Endothelial cell of umbilical vein (primary cell): Measurements from ENCODE around the gene SLC25A40. TPM values are rescaled to one million over a fixed set of nuclear protein-coding genes. Genes with fewer than 3 reads are reported as not detected.
"Not testable (repeated sequence)": the region's sequence is repeated elsewhere in the genome, so short reads cannot be mapped to it uniquely, and the experiment has no call there.

Source experiments
- Bru-seq: library from RNA; stranded (reverse); fragments of 400-500 nt; gene quantifications from one replicate; lab custom pipeline; 2021; lab: Mats Ljungman, UMichigan
- BruChase-seq, 2 experiments: library from RNA; stranded (reverse); fragments of 400-500 nt; gene quantifications; one replicate each; lab custom pipeline; 2021; lab: Mats Ljungman, UMichigan
- BruUV-seq: library from RNA; stranded (reverse); fragments of 400-500 nt; replicated peaks from 2 replicates; lab custom pipeline; 2021; lab: Mats Ljungman, UMichigan
- CTCF ChIA-PET: fragments of 300-600, 350-600 bp; sonication (Branson Sonifier 250); formaldehyde crosslinking; loops from one replicate; lab custom pipeline; 2021; ENCODE audit warnings: antibody characterized with exemption, inconsistent platforms; lab: Charles Lee
- POLR2A ChIA-PET: fragments of 300-600, 350-600 bp; sonication (Branson Sonifier 250); formaldehyde crosslinking; loops from one replicate; lab custom pipeline; 2021; ENCODE audit warnings: antibody characterized with exemption, inconsistent platforms; lab: Charles Lee
- DNase-seq: peaks from one replicate; pipeline ENCODE4 v3.0.0-alpha.2; 2011; ENCODE audit warnings: low read depth, low spot score
- FAIRE-seq: peaks from 2 replicates; lab custom pipeline; 2011; peaks lifted over from hg19 to GRCh38; lab: Jason Lieb, UNC
- H2AFZ ChIP-seq: 2 replicates; pipeline ENCODE4 v1.6.0; 2012; ENCODE audit warnings: low read depth, low read length, control low read depth, inconsistent platforms
- H3K27ac ChIP-seq: 2 replicates; pipeline ENCODE4 v1.5.1; 2011; ENCODE audit warnings: low read depth, mild to moderate bottlenecking, control low read depth, low read length, moderate library complexity; ENCODE audit not compliant: insufficient read depth
- H3K27me3 ChIP-seq, 2 experiments: 2 replicates each; pipeline versions ENCODE4 v1.6.0 to v1.6.1; 2011; ENCODE audit warnings: low read length in 2 of 2, mixed read lengths in 1 of 2; ENCODE audit not compliant: control insufficient read depth in 2 of 2, insufficient read depth in 2 of 2
- H3K36me3 ChIP-seq, 2 experiments: 2 replicates in 1 of 2; 3 replicates in 1 of 2; pipeline ENCODE4 v1.5.1; 2011; ENCODE audit warnings: low read length in 2 of 2, mild to moderate bottlenecking in 1 of 2, moderate library complexity in 1 of 2; ENCODE audit not compliant: control insufficient read depth in 2 of 2, insufficient read depth in 2 of 2; ENCODE audit errors: extremely low read depth in 1 of 2
- H3K4me1 ChIP-seq: 3 replicates; pipeline ENCODE4 v1.5.1; 2011; ENCODE audit warnings: mild to moderate bottlenecking, low read length; ENCODE audit not compliant: control insufficient read depth, insufficient read depth; ENCODE audit errors: extremely low read depth
- H3K4me2 ChIP-seq: 2 replicates; pipeline ENCODE4 v1.6.1; 2011; ENCODE audit warnings: low read length, control low read depth, mixed read lengths; ENCODE audit not compliant: insufficient read depth
- H3K4me3 ChIP-seq, 3 experiments: fragments of 200-600 bp in 1 of 3; sonication (generic), shearing (Covaris generic) in 1 of 3; replicated peaks in 1 of 3; 2 replicates each; pipeline ENCODE4 v1.5.1; 2011 to 2016; ENCODE audit warnings: control low read depth in 3 of 3, low read length in 3 of 3, mild to moderate bottlenecking in 2 of 3, inconsistent platforms in 1 of 3, low read depth in 1 of 3, moderate library complexity in 1 of 3; ENCODE audit not compliant: insufficient read depth in 1 of 3
- H3K79me2 ChIP-seq: 2 replicates; pipeline ENCODE4 v1.6.0; 2012; ENCODE audit warnings: low read length, inconsistent platforms; ENCODE audit not compliant: control insufficient read depth, insufficient read depth
- H3K9ac ChIP-seq: replicated peaks from 2 replicates; pipeline ENCODE3; 2011; ENCODE audit warnings: low read length, control low read depth; ENCODE audit not compliant: insufficient read depth; ENCODE audit errors: extremely low read depth
- H3K9me1 ChIP-seq: replicated peaks from 3 replicates; pipeline ENCODE4 v1.6.0; 2011; ENCODE audit warnings: mild to moderate bottlenecking, low read length; ENCODE audit not compliant: control insufficient read depth, insufficient read depth; ENCODE audit errors: extremely low read depth
- H3K9me3 ChIP-seq: replicated peaks from 2 replicates; pipeline ENCODE4 v1.5.1; 2012; ENCODE audit warnings: low read length, inconsistent platforms; ENCODE audit not compliant: control insufficient read depth, insufficient read depth
- H4K20me1 ChIP-seq: replicated peaks from 2 replicates; pipeline ENCODE3; 2011; ENCODE audit warnings: mild to moderate bottlenecking, low read length; ENCODE audit not compliant: control insufficient read depth, insufficient read depth; ENCODE audit errors: extremely low read depth
- EZH2 ChIP-seq: IDR thresholded peaks from 2 replicates; pipeline ENCODE4 v1.6.1; 2012; ENCODE audit warnings: borderline replicate concordance, low read depth, mild to moderate bottlenecking, moderate library complexity, low read length, inconsistent platforms; ENCODE audit not compliant: severe bottlenecking
- FOS ChIP-seq: IDR thresholded peaks from 2 replicates; pipeline ENCODE4 v1.6.1; 2011; ENCODE audit warnings: mild to moderate bottlenecking, low read length, moderate library complexity, borderline replicate concordance; ENCODE audit not compliant: insufficient read depth
- GATA2 ChIP-seq: IDR thresholded peaks from 2 replicates; pipeline ENCODE4 v1.7.0; 2011; ENCODE audit warnings: low read depth, mild to moderate bottlenecking, moderate library complexity, mixed read lengths, low read length; ENCODE audit not compliant: insufficient read length, insufficient read depth
- JUN ChIP-seq: IDR thresholded peaks from 2 replicates; pipeline ENCODE4 v1.6.1; 2011; ENCODE audit warnings: borderline replicate concordance, low read depth; ENCODE audit not compliant: insufficient read length, insufficient read depth
- MYC ChIP-seq: IDR thresholded peaks from one replicate; pipeline ENCODE4 v1.6.1; 2011; ENCODE audit warnings: mild to moderate bottlenecking, low read depth, low read length
- POLR2A ChIP-seq: IDR thresholded peaks from 2 replicates; pipeline ENCODE4 v1.6.1; 2012; ENCODE audit warnings: low read depth, mild to moderate bottlenecking, control low read depth, low read length
- POLR2AphosphoS5 ChIP-seq: IDR thresholded peaks from 2 replicates; pipeline ENCODE4 v1.6.1; 2012; ENCODE audit warnings: low read depth, mild to moderate bottlenecking, control low read depth, low read length, moderate library complexity; ENCODE audit not compliant: insufficient read depth
- dilution Hi-C: fragments of 300-500 bp; cut with MboI; formaldehyde crosslinking; loops from one replicate; pipeline ENCODE4 v1.15.0; 2019; ENCODE audit warnings: low sequenced_read_pairs; ENCODE audit not compliant: extremely low pct_ligation_motif_present
- intact Hi-C: fragments of 100-400 bp; cut with micrococcal nuclease; formaldehyde crosslinking; loops from one replicate; pipeline ENCODE4 v1.10.0; 2022
- long read RNA-seq: library from polyadenylated mRNA; stranded (forward); transcript quantifications from one replicate; pipeline ENCODE4 v2.0.0, GENCODE V29; 2021
- polyA minus RNA-seq, 3 experiments: library from RNA; depleted of rRNA, polyadenylated mRNA; stranded (reverse); fragments of >200 nt; gene quantifications; 1 replicate in 1 of 3; 2 replicates in 2 of 3; pipeline ENCODE4 v1.2.3, GENCODE V29; 2011
- polyA plus RNA-seq, 4 experiments: library from polyadenylated mRNA; depleted of rRNA in 3 of 4; stranded (reverse) in 3 of 4; unstranded in 1 of 4; fragments of >200 nt; gene quantifications; 2 replicates each; pipeline versions ENCODE4 v1.2.1 to v1.2.3, GENCODE V29; 2011 to 2012; ENCODE audit warnings: missing spikeins in 1 of 4
- total RNA-seq: library from RNA; stranded (reverse); gene quantifications from 2 replicates; pipeline ENCODE4 v1.2.3, GENCODE V29; 2021
- TF ChIP-seq, protein P1 (sequence below), 2 donors: IDR thresholded peaks; 1 replicate in 1 of 2; 2 replicates in 1 of 2; pipeline ENCODE4 v1.5.1; 2011; ENCODE audit warnings: low read length in 2 of 2, mild to moderate bottlenecking in 2 of 2, moderate library complexity in 2 of 2, control low read depth in 1 of 2, inconsistent platforms in 1 of 2, low read depth in 1 of 2; ENCODE audit not compliant: insufficient read depth in 1 of 2; ENCODE audit errors: extremely low read depth in 1 of 2
- TF ChIP-seq, protein P2 (sequence below): IDR thresholded peaks from 2 replicates; pipeline ENCODE4 v1.6.1; 2011; ENCODE audit not compliant: insufficient read depth, insufficient read length

The SLC25A40 gene, protein sequence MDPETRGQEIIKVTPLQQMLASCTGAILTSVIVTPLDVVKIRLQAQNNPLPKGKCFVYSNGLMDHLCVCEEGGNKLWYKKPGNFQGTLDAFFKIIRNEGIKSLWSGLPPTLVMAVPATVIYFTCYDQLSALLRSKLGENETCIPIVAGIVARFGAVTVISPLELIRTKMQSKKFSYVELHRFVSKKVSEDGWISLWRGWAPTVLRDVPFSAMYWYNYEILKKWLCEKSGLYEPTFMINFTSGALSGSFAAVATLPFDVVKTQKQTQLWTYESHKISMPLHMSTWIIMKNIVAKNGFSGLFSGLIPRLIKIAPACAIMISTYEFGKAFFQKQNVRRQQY
- total RNA-seq (17.1 and 21.6 TPM in 2 replicates), polyA plus RNA-seq (4.7 and 7.1 TPM in 2 replicates), polyA minus RNA-seq (4.7 and 5.0 TPM in 2 replicates), Bru-seq, nascent RNA (percentile 76 among the genes with signal in this experiment), BruChase-seq, experiment 1, labeled RNA remaining after a 6-hour chase (percentile 65 among the genes with signal in this experiment), BruChase-seq, experiment 2, labeled RNA remaining after a 2-hour chase (percentile 81 among the genes with signal in this experiment)
- 5.2 and 5.5 TPM in 2 replicates for polyA plus RNA-seq (2011; cell fraction: cytosol; rRNA removed)
- 17.0 and 25.6 TPM in 2 replicates for polyA plus RNA-seq (2011; cell fraction: nucleus; rRNA removed)
- polyA plus RNA-seq (2012), result 9.8 and 10.4 TPM in 2 replicates
- 6.6 TPM for polyA minus RNA-seq (2011; cell fraction: cytosol; rRNA and poly(A)+ RNA removed)
- 8.4 and 12.6 TPM in 2 replicates for polyA minus RNA-seq (2011; cell fraction: nucleus; rRNA and poly(A)+ RNA removed)
- long read RNA-seq, full-length matches to known transcripts, result 9 of 23 reads
- long read RNA-seq, partial matches to known transcripts, result 8 of 23 reads
- long read RNA-seq, other reads (novel, unspliced or antisense), result 6 of 23 reads

DNA sequence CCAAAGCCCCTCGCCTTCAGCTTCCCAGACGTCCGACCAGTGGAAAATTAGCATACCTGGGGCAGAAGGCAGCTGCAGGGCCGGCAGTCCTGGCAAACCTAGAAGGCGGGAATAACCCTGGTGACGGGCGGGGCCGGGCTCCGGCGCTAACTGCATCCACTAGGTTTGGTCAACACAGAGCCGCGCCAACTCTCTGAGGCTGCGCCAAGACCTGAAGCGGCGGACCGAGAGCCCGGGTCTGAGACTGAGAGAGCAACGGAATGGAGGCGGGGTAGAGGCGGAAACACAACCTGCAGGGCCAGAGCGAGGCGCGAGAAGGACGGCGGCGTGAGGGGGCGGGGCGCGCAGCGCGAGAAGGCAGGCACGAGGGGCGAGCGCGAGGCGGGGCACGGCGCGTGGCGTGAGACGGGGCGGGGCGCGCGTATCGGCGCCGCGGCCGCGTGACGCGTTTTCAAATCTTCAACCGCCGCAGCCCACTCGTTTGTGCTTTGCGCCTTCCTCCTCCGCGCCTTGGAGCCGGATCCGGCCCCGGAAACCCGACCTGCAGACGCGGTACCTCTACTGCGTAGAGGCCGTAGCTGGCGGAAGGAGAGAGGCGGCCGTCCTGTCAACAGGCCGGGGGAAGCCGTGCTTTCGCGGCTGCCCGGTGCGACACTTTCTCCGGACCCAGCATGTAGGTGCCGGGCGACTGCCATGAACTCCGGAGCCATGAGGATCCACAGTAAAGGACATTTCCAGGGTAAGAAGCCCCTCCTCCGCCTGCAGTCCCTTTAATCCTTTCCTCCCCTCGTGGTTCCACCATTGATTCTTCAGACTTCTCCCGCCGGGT, at the start of gene SLC25A40, which contains the start of gene DBF4:
Gene SLC25A40, minus strand, starts transcription at position 321 of the 829 bp plus-strand sequence. CDS start 17,633 bp downstream, outside the sequence.
Gene DBF4, plus strand, starts transcription at position 454 of the 829 bp plus-strand sequence. Its CDS starts 240 bp downstream, at position 694.
- intact Hi-C loops (loop anchor here (1.0 to 5.0 kb wide), 6 partner anchors 77 to 723 kb away; partner anchors contain the start of genes DMTF1 and RUNDC3B), dilution Hi-C loops (no loop called here)
- Histone ChIP-seq H3K4me3 (peak within 1 kb of the TSS; percentile 93 to 100 (median 98)), H3K9me1 (no peaks in the 10 kb centered on the region), H3K9ac (peak within 1 kb of the TSS; percentile 79), H3K27ac (peak within 1 kb of the TSS; percentile 61), H3K79me2 (peaks cover 80% of the 10 kb centered on the region), H3K4me1 (peaks cover 17% of the 10 kb centered on the region), H3K9me3 (no peaks in the 10 kb centered on the region), H3K27me3 (no peaks in the 10 kb centered on the region), H2AFZ (peak within 1 kb of the TSS; percentile 92), H4K20me1 (no peaks in the 10 kb centered on the region), H3K36me3 (peaks cover 0 to 2% of the 10 kb centered on the region in 2 experiments), H3K4me2 (peak within 1 kb of the TSS; percentile 99)
- CTCF ChIA-PET, result interaction anchor here (1.2 to 2.4 kb wide), 3 partner anchors 79 to 370 kb away, joined by 3 to 9 read pairs (median 5); no protein-coding TSS in a partner anchor
- BruUV-seq, result no TSS peak
- FAIRE-seq (peak; percentile 83), DNase-seq (peak; percentile 94)
- TF ChIP-seq GATA2 (no peak), EZH2 (no peak), FOS (peak; percentile 15), JUN (no peak), POLR2A (peak; percentile 96), POLR2AphosphoS5 (peak; percentile 95), MYC (peak; percentile 83)
- TF ChIP-seq, protein P1, sequence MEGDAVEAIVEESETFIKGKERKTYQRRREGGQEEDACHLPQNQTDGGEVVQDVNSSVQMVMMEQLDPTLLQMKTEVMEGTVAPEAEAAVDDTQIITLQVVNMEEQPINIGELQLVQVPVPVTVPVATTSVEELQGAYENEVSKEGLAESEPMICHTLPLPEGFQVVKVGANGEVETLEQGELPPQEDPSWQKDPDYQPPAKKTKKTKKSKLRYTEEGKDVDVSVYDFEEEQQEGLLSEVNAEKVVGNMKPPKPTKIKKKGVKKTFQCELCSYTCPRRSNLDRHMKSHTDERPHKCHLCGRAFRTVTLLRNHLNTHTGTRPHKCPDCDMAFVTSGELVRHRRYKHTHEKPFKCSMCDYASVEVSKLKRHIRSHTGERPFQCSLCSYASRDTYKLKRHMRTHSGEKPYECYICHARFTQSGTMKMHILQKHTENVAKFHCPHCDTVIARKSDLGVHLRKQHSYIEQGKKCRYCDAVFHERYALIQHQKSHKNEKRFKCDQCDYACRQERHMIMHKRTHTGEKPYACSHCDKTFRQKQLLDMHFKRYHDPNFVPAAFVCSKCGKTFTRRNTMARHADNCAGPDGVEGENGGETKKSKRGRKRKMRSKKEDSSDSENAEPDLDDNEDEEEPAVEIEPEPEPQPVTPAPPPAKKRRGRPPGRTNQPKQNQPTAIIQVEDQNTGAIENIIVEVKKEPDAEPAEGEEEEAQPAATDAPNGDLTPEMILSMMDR (IDR thresholded peaks at IDR 0.05; ENCODE audit: extremely low read depth in 1 of 2, insufficient read depth in 1 of 2, low read depth in 1 of 2, low read length in 2 of 2), result no peak
- TF ChIP-seq, protein P2, sequence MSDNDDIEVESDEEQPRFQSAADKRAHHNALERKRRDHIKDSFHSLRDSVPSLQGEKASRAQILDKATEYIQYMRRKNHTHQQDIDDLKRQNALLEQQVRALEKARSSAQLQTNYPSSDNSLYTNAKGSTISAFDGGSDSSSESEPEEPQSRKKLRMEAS, result peak; percentile 85
- POLR2A ChIA-PET, result no interaction called here

DNA sequence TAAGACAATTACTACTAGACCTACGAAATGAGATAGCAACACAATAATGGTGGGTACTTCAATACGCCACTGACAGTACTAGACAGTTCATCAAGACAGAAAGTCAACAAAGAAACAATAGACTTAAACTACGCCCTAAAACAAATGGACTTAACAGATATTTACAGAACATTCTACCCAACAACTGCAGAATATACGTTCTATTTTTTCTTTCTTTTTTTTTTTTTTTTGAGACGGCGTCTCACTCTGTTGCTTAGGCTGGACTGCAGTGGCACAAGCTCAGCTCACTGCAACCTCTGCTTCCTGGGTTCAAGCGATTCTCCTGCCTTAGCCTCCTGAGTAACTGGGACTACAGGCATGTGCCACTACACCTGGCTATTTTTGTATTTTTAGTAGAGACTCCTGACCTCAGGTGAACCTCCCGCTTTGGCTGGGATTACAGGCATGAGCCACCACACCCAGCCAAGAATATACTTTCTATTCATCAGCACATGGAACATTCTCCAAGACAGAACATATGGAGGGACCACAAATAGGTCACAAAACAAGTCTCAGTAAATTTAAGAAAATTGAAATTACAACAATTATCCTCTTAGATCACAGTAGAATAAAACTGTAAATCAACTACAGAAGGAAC, 46.7 kb upstream of the SLC25A40 start:
- H3K79me2 ChIP-seq, H3K9me1 ChIP-seq, DNase-seq, H3K27ac ChIP-seq, H2AFZ ChIP-seq, H3K9me3 ChIP-seq, H3K4me3 ChIP-seq, H4K20me1 ChIP-seq, CTCF ChIA-PET, POLR2A ChIA-PET, H3K9ac ChIP-seq, FAIRE-seq, H3K4me1 ChIP-seq, H3K4me2 ChIP-seq, dilution Hi-C loops, H3K27me3 ChIP-seq, BruUV-seq, intact Hi-C loops, H3K36me3 ChIP-seq: not testable (repeated sequence)
